ENCODE measurements around the gene ANKRD34C.

Gene ANKRD34C

GRCh38 chr15:79282371-79283251 is at the start of gene ANKRD34C:
Gene ANKRD34C, plus strand, starts transcription at chr15:79282722. Its CDS starts 10,563 bp downstream, at chr15:79293285.
- no peak for DNase-seq (ENCODE audit: low spot score in 2 of 2)
- no peaks in the 10 kb centered on the region for H3K4me1 ChIP-seq
- H3K4me3 ChIP-seq = no peak within 1 kb of the TSS
- peaks cover 58% of the 10 kb centered on the region for H3K27me3 ChIP-seq (ENCODE audit: low read depth)
- H3K9me3 ChIP-seq = no peaks in the 10 kb centered on the region
- in situ Hi-C loops (cut with MboI; ENCODE audit: low sequenced_read_pairs) = no loop called here
- no peaks in the 10 kb centered on the region for H3K36me3 ChIP-seq (replicated peaks)

GRCh38 chr15:79233236-79233635 is 49.3 kb upstream of the ANKRD34C start:
- H3K4me3 ChIP-seq = no peak overlapping the region
- in situ Hi-C loops (cut with MboI; ENCODE audit: low sequenced_read_pairs) = no loop called here
- H3K9me3 ChIP-seq = 0 out of 2 replicates have a peak, but pooled peaks cover 3% of the 10 kb centered on the region
- no peaks in the 10 kb centered on the region for H3K4me1 ChIP-seq
- peaks cover 7% of the 10 kb centered on the region; the same call in 1 of the 2 replicates for H3K27me3 ChIP-seq (ENCODE audit: low read depth)
- H3K36me3 ChIP-seq (replicated peaks) = no peaks in the 10 kb centered on the region
- DNase-seq (ENCODE audit: low spot score in 2 of 2) = peak in 1 of 2 experiments; percentile 2

DNA sequence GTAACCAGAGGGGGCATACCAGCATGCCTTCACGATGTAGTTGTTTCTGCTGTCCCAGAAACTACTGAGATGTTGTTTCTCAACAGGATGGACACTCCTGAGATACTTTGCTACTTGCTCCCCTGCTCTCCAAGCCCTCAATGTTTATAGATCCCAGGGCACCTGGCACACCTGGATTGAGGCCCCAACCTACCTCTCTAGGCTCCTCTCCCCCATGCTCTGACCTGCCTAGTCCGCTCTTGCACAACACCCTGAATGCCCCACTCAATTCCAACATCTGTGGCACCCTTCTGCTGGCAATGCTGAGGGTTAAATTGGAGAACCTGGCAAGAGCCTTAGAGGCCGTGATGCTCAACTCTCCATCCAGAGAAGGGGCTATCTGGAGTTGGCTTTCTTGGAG is 42.5 kb upstream of the ANKRD34C start:
- H3K9me3 ChIP-seq = no peaks in the 10 kb centered on the region
- no peaks in the 10 kb centered on the region for H3K27me3 ChIP-seq (ENCODE audit: low read depth)
- no peak overlapping the region for H3K4me3 ChIP-seq
- no peaks in the 10 kb centered on the region for H3K36me3 ChIP-seq (replicated peaks)
- DNase-seq (ENCODE audit: low spot score in 2 of 2) = no peak
- no peaks in the 10 kb centered on the region for H3K4me1 ChIP-seq
- in situ Hi-C loops (cut with MboI; ENCODE audit: low sequenced_read_pairs) = no loop called here

- H3K4me3 ChIP-seq = no peak overlapping the region
- no peaks in the 10 kb centered on the region for H3K36me3 ChIP-seq (replicated peaks)
- DNase-seq (ENCODE audit: low spot score in 2 of 2) = no peak
- no peaks in the 10 kb centered on the region for H3K4me1 ChIP-seq
- no peaks in the 10 kb centered on the region for H3K9me3 ChIP-seq
- H3K27me3 ChIP-seq (ENCODE audit: low read depth) = no peaks in the 10 kb centered on the region
- in situ Hi-C loops (cut with MboI; ENCODE audit: low sequenced_read_pairs) = no loop called here
These were observed 38.8 kb upstream of the ANKRD34C start for GRCh38 chr15:79243723-79244122.

- H3K4me3 ChIP-seq = no peak overlapping the region
- H3K9me3 ChIP-seq = no peaks in the 10 kb centered on the region
- no peaks in the 10 kb centered on the region for H3K36me3 ChIP-seq (replicated peaks)
- no peaks in the 10 kb centered on the region for H3K27me3 ChIP-seq (ENCODE audit: low read depth)
- DNase-seq (ENCODE audit: low spot score in 2 of 2) = no peak
- in situ Hi-C loops (cut with MboI; ENCODE audit: low sequenced_read_pairs) = no loop called here
- no peaks in the 10 kb centered on the region for H3K4me1 ChIP-seq
These were observed 37.6 kb upstream of the ANKRD34C start for GRCh38 chr15:79244876-79245275.

GRCh38 chr15:79248183-79248582 is 34.3 kb upstream of the ANKRD34C start:
- H3K36me3 ChIP-seq (replicated peaks) = no peaks in the 10 kb centered on the region
- H3K27me3 ChIP-seq (ENCODE audit: low read depth) = peaks cover 5% of the 10 kb centered on the region; the same call in 1 of the 2 replicates
- DNase-seq (ENCODE audit: low spot score in 2 of 2) = no peak
- no peaks in the 10 kb centered on the region for H3K4me1 ChIP-seq
- no peak overlapping the region for H3K4me3 ChIP-seq
- H3K9me3 ChIP-seq = no peaks in the 10 kb centered on the region
- in situ Hi-C loops (cut with MboI; ENCODE audit: low sequenced_read_pairs) = no loop called here

DNA sequence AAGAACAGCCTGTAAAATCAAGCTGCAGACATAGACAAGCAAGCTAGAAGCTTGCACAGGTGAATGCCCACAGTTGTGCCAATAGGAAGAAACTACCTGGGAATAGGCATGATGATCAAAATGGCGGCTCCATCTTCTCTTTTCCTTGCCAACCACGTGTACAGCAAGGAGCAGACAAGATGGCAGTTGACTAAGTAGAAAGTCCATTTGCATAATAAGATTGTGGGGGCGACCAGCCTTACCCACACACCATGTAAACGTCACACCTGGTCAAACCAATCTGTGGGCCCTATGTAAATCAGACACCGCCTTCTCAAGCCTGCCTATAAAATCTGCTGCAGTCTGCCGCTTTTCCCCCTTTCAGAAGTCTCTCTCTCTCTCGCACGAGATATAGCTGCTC is 25.1 kb upstream of the ANKRD34C start:
- Histone ChIP-seq H3K27me3 (ENCODE audit: low read depth) (peaks cover under 1% of the 10 kb centered on the region), H3K4me3 (no peak overlapping the region), H3K9me3 (no peaks in the 10 kb centered on the region; the same call in 1 of the 2 replicates), H3K36me3 (replicated peaks) (no peaks in the 10 kb centered on the region), H3K4me1 (no peaks in the 10 kb centered on the region)
- in situ Hi-C loops (cut with MboI; ENCODE audit: low sequenced_read_pairs) = no loop called here
- peak in 1 of 2 experiments; percentile 17 for DNase-seq (ENCODE audit: low spot score in 2 of 2)

DNA sequence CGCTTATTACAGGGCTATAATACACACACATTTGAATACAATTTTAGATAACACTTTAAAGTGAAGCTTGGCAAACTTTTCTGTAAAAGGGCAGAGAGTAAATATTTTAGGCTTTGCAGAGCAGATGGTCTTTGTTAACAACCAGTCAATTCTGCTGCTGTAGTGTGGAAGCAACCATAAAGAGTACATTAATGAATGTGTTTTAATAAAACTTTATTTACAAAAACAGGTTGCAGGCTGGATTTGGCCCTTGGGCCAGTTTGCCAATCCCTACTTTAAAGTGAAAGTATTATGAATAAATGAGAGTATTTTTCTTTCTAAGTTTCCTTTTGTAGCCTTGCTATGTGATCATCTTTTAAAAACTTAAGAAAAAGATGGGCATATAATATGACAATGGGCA is 20.7 kb upstream of the ANKRD34C start:
- no peaks in the 10 kb centered on the region for H3K36me3 ChIP-seq (replicated peaks)
- no peaks in the 10 kb centered on the region; the same call in 1 of the 2 replicates for H3K9me3 ChIP-seq
- no peaks in the 10 kb centered on the region; the same call in 1 of the 2 replicates for H3K27me3 ChIP-seq (ENCODE audit: low read depth)
- in situ Hi-C loops (cut with MboI; ENCODE audit: low sequenced_read_pairs) = no loop called here
- H3K4me3 ChIP-seq = no peak overlapping the region
- no peak for DNase-seq (ENCODE audit: low spot score in 2 of 2)
- H3K4me1 ChIP-seq = no peaks in the 10 kb centered on the region

DNA sequence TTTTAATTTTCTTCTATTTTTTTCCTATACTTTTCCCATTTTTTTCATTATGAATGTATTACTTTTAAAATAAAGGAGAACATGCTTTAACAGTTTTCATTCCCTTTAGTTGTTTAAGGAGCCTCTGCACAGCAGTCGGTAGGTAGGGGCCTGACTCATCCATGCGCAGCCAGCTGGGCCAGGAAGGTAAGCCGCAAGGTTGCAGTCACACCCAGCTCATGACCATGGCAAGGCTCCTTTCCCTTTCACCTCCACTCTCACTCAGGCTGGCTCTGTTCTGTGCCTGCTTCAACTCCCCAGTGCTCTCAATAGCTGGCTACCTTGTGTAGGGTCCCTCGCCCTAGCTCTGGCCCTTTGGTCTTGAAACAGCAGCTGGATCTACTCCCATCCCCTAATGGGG is 17.4 kb upstream of the ANKRD34C start:
- in situ Hi-C loops (cut with MboI; ENCODE audit: low sequenced_read_pairs) = no loop called here
- H3K4me1 ChIP-seq = no peaks in the 10 kb centered on the region
- H3K9me3 ChIP-seq = no peaks in the 10 kb centered on the region
- DNase-seq (ENCODE audit: low spot score in 2 of 2) = no peak
- H3K27me3 ChIP-seq (ENCODE audit: low read depth) = peaks cover 3% of the 10 kb centered on the region; the same call in 1 of the 2 replicates
- H3K36me3 ChIP-seq (replicated peaks) = no peaks in the 10 kb centered on the region
- no peak overlapping the region for H3K4me3 ChIP-seq

DNA sequence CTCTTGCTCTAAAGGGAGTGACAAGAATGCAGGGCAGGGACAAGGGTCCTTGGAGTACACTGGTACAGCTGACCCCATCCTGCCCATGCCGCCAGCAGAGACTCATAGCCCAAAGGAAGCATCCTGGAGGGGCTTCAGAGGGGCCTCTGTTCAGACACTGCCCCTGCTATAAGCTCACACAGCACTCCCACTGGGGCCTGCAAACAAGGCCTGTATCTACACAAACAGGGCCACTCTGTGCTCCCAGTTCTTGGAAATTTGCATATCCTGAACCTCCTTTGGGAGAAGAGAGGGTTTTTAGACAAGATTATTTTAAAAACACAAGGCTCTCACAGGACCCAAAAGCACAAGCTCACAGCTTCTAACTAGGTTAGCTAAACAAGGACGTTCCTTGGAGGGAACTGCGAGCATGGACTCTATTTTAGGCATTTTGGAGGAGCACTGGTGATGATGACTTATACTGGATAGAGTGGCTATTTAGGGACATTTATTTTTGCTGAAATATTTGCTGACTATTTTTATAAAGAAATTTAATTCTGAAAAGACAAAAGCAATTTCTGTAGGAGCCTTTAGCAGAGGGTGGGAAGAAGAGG is 16.4 kb upstream of the ANKRD34C start:
- Histone ChIP-seq H3K4me3 (no peak overlapping the region), H3K9me3 (no peaks in the 10 kb centered on the region), H3K36me3 (replicated peaks) (no peaks in the 10 kb centered on the region), H3K4me1 (no peaks in the 10 kb centered on the region), H3K27me3 (ENCODE audit: low read depth) (peaks cover 3% of the 10 kb centered on the region; the same call in 1 of the 2 replicates)
- in situ Hi-C loops (cut with MboI; ENCODE audit: low sequenced_read_pairs) = no loop called here
- DNase-seq (ENCODE audit: low spot score in 2 of 2) = no peak

- Histone ChIP-seq H3K36me3 (replicated peaks) (no peaks in the 10 kb centered on the region), H3K4me1 (no peaks in the 10 kb centered on the region), H3K4me3 (no peak overlapping the region), H3K27me3 (ENCODE audit: low read depth) (peaks cover 61% of the 10 kb centered on the region), H3K9me3 (no peaks in the 10 kb centered on the region)
- in situ Hi-C loops (cut with MboI; ENCODE audit: low sequenced_read_pairs) = no loop called here
- peak; percentile 21 to 81 for DNase-seq (ENCODE audit: low spot score in 2 of 2)
These were observed 928 bp downstream of the ANKRD34C start for GRCh38 chr15:79283252-79284048.

GRCh38 chr15:79290642-79291275 is 8.2 kb downstream of the ANKRD34C start:
- Histone ChIP-seq H3K9me3 (no peaks in the 10 kb centered on the region), H3K36me3 (replicated peaks) (no peaks in the 10 kb centered on the region), H3K4me3 (no peak overlapping the region), H3K27me3 (ENCODE audit: low read depth) (peaks cover 7% of the 10 kb centered on the region), H3K4me1 (no peaks in the 10 kb centered on the region)
- DNase-seq (ENCODE audit: low spot score in 2 of 2) = no peak
- in situ Hi-C loops (cut with MboI; ENCODE audit: low sequenced_read_pairs) = no loop called here

DNA sequence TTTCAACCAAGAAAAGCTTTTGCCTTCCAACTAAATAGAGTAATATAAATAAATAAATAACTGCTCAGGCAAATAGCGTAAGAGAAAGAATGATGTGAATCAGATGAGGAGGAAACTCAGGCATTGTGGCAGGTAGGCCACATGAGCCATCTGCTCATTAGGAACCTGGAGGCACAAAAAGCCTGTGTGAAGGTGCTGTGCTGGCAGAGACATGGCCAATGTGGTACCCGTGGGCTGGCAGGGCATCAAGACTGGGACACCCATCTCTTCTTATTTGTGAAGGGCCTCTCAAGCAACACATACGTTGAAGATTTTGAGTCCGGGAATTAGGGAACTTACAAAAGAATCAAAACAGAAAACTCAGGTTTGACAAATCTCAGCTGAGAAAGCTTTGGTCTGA is 9.5 kb downstream of the ANKRD34C start:
- in situ Hi-C loops (cut with MboI; ENCODE audit: low sequenced_read_pairs) = no loop called here
- Histone ChIP-seq H3K27me3 (ENCODE audit: low read depth) (peaks cover 9% of the 10 kb centered on the region; the same call in 1 of the 2 replicates), H3K9me3 (no peaks in the 10 kb centered on the region), H3K4me3 (no peak overlapping the region), H3K4me1 (no peaks in the 10 kb centered on the region), H3K36me3 (replicated peaks) (no peaks in the 10 kb centered on the region)
- DNase-seq (ENCODE audit: low spot score in 2 of 2) = no peak

All from HAP-1 (cell line).